Stomach (tissue), 4 donors: Measurements from ENCODE around the gene RACGAP1.

Source experiments
- POLR2A ChIP-seq, 4 donors: fragments of 450-650 bp; IDR thresholded peaks; one replicate each; pipeline ENCODE4 v1.6.1; 2016; ENCODE audit warnings: antibody characterized with exemption in 4 of 4, control low read depth in 2 of 4, mild to moderate bottlenecking in 1 of 4, moderate library complexity in 1 of 4
- POLR2AphosphoS5 ChIP-seq, 3 donors: sonication (generic); formaldehyde crosslinking; IDR thresholded peaks; one replicate each; pipeline ENCODE4 v1.6.1; 2016; ENCODE audit warnings: antibody characterized with exemption in 3 of 3
- TF ChIP-seq, protein P1 (sequence below), 7 experiments: fragments of 450-650 bp in 4 of 7; fragments of 200-600 bp in 3 of 7; sonication (generic) in 3 of 7; IDR thresholded peaks; one replicate each; pipeline ENCODE4 v1.5.1; 2016 to 2019; ENCODE audit warnings: antibody characterized with exemption in 7 of 7, control low read depth in 2 of 7, mild to moderate bottlenecking in 1 of 7

DNA sequence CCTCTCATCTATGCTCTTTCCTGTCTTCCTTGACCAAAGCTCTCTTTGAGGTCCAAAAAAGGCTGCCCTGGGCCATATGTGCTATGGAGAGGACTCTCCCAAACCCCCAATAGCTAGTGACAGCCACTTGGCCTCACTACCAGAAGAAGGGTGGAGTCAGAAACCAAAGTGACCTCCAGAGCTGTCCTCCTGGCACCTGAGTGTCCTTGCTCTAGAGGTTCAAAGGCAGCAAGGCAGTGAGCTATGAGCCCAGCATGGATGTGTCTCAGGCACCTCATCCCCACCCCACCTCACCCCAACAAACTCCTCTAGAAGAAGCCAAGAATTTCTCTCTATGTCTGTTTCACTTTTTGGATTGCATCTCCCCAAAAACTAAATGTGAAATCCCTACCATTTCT lies 67.7 kb downstream of the RACGAP1 start:
- TF ChIP-seq, protein P1, sequence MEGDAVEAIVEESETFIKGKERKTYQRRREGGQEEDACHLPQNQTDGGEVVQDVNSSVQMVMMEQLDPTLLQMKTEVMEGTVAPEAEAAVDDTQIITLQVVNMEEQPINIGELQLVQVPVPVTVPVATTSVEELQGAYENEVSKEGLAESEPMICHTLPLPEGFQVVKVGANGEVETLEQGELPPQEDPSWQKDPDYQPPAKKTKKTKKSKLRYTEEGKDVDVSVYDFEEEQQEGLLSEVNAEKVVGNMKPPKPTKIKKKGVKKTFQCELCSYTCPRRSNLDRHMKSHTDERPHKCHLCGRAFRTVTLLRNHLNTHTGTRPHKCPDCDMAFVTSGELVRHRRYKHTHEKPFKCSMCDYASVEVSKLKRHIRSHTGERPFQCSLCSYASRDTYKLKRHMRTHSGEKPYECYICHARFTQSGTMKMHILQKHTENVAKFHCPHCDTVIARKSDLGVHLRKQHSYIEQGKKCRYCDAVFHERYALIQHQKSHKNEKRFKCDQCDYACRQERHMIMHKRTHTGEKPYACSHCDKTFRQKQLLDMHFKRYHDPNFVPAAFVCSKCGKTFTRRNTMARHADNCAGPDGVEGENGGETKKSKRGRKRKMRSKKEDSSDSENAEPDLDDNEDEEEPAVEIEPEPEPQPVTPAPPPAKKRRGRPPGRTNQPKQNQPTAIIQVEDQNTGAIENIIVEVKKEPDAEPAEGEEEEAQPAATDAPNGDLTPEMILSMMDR (IDR thresholded peaks at IDR 0.05): no peak
- TF ChIP-seq POLR2AphosphoS5 (IDR thresholded peaks at IDR 0.05): no peak
- TF ChIP-seq POLR2A (IDR thresholded peaks at IDR 0.05): no peak
